GM23338 (cell line): Measurements from ENCODE around the gene NRXN2. TPM values are rescaled to one million over a fixed set of nuclear protein-coding genes. Genes with fewer than 3 reads are reported as not detected.

Experiments used
- ATAC-seq: fragments of 200-7000 bp; cut with Tn5 transposase; 3 replicates; pipeline ENCODE4 v1.9.1; 2020
- DNase-seq: peaks from one replicate; pipeline ENCODE4 v3.0.0-alpha.2; 2015; ENCODE audit warnings: low spot score
- H2AFZ ChIP-seq: fragments of 200-600 bp; sonication (generic); 2 replicates; pipeline ENCODE4 v1.8.0; 2016; ENCODE audit warnings: antibody characterized with exemption, mild to moderate bottlenecking, moderate library complexity
- H3F3A ChIP-seq: fragments of 200-600 bp; sonication (generic); replicated peaks from 2 replicates; pipeline ENCODE4 v1.8.0; 2017; ENCODE audit warnings: antibody characterized with exemption, mixed run types, low read depth
- H3K27ac ChIP-seq: fragments of 200-600 bp; sonication (generic); 2 replicates; pipeline ENCODE4 v1.6.1; 2016; ENCODE audit warnings: low read depth
- H3K27me3 ChIP-seq: fragments of 200-600 bp; sonication (generic); 2 replicates; pipeline ENCODE4 v1.8.0; 2016; ENCODE audit warnings: mild to moderate bottlenecking, mixed run types, moderate library complexity; ENCODE audit not compliant: insufficient read depth
- H3K36me3 ChIP-seq: fragments of 200-600 bp; sonication (generic); 2 replicates; pipeline ENCODE4 v1.8.0; 2016; ENCODE audit warnings: mild to moderate bottlenecking; ENCODE audit not compliant: insufficient read depth
- H3K4me1 ChIP-seq: fragments of 200-600 bp; sonication (generic); 2 replicates; pipeline ENCODE4 v1.8.0; 2016; ENCODE audit warnings: mild to moderate bottlenecking, moderate library complexity; ENCODE audit not compliant: insufficient read depth
- H3K4me2 ChIP-seq: fragments of 200-600 bp; sonication (generic); 2 replicates; pipeline ENCODE4 v1.7.1; 2017; ENCODE audit warnings: mixed run types
- H3K4me3 ChIP-seq: fragments of 200-600 bp; sonication (generic); 2 replicates; pipeline ENCODE4 v1.6.1; 2016; ENCODE audit warnings: mixed run types
- H3K79me2 ChIP-seq: fragments of 200-600 bp; sonication (generic); replicated peaks from 2 replicates; pipeline ENCODE4 v1.8.0; 2017; ENCODE audit warnings: mild to moderate bottlenecking; ENCODE audit not compliant: insufficient read depth
- H3K9me2 ChIP-seq: fragments of 200-600 bp; sonication (generic); 2 replicates; pipeline ENCODE4 v1.8.0; 2017; ENCODE audit not compliant: insufficient read depth
- H4K20me1 ChIP-seq: fragments of 200-600 bp; sonication (generic); replicated peaks from 2 replicates; pipeline ENCODE4 v1.8.0; 2017; ENCODE audit warnings: mild to moderate bottlenecking; ENCODE audit not compliant: insufficient read depth
- H3K27ac Mint-ChIP-seq: 2 replicates; pipeline ENCODE4 v1.8.0; 2020; ENCODE audit warnings: inconsistent platforms, mild to moderate bottlenecking, moderate library complexity, mixed read lengths
- H3K27me3 Mint-ChIP-seq: 3 replicates; pipeline ENCODE4 v1.8.0; 2022; ENCODE audit warnings: low read depth, mild to moderate bottlenecking, moderate library complexity, mixed read lengths, inconsistent platforms; ENCODE audit not compliant: insufficient read depth, poor library complexity
- H3K36me3 Mint-ChIP-seq: 3 replicates; pipeline ENCODE4 v1.8.0; 2021; ENCODE audit warnings: low read depth, mild to moderate bottlenecking, inconsistent platforms, moderate library complexity, mixed read lengths
- H3K4me1 Mint-ChIP-seq: 3 replicates; pipeline ENCODE4 v1.8.0; 2020; ENCODE audit warnings: mild to moderate bottlenecking, inconsistent platforms, mixed read lengths
- H3K4me3 Mint-ChIP-seq: 3 replicates; pipeline ENCODE4 v1.8.0; 2021; ENCODE audit warnings: moderate library complexity, mild to moderate bottlenecking, inconsistent platforms, mixed read lengths
- H3K9me3 Mint-ChIP-seq: 3 replicates; pipeline ENCODE4 v1.8.0; 2020; ENCODE audit warnings: moderate library complexity, mild to moderate bottlenecking, inconsistent platforms, mixed read lengths
- CREB1 ChIP-seq: fragments of 250-450 bp; sonication (Bioruptor Pico); IDR thresholded peaks from 2 replicates; pipeline ENCODE4 v1.5.0; 2020; ENCODE audit warnings: low read depth, mild to moderate bottlenecking, moderate library complexity
- CTCF ChIP-seq, 2 experiments: fragments of 200-600 bp in 1 of 2; sonication (generic) in 1 of 2; conservative IDR thresholded peaks; 2 replicates each; pipeline versions ENCODE4 v1.5.1 to v1.6.1; 2016 to 2017; ENCODE audit warnings: antibody characterized with exemption in 2 of 2, low read depth in 2 of 2, mild to moderate bottlenecking in 2 of 2, moderate library complexity in 1 of 2
- ETS1 ChIP-seq: IDR thresholded peaks from 2 replicates; pipeline ENCODE4 v1.6.1; 2016; ENCODE audit warnings: antibody characterized with exemption
- NANOG ChIP-seq: IDR thresholded peaks from 2 replicates; pipeline ENCODE4 v1.6.1; 2016; ENCODE audit warnings: antibody characterized with exemption, borderline replicate concordance
- POLR2AphosphoS5 ChIP-seq: IDR thresholded peaks from 2 replicates; pipeline ENCODE4 v1.6.1; 2016; ENCODE audit warnings: antibody characterized with exemption, low read depth
- REST ChIP-seq: IDR thresholded peaks from one replicate; pipeline ENCODE4 v1.6.1; 2018; ENCODE audit warnings: antibody characterized with exemption; ENCODE audit not compliant: unreplicated experiment
- ZNF331 ChIP-seq: fragments of 250-450 bp; sonication (Bioruptor Pico); IDR thresholded peaks from 2 replicates; pipeline ENCODE4 v1.5.0; 2020; ENCODE audit warnings: low read depth, mild to moderate bottlenecking, moderate library complexity
- polyA plus RNA-seq: library from polyadenylated mRNA; unstranded; fragments of >200 nt; fragmentation: Nextera tagmentation; extraction: Ambion mirVana; gene quantifications from 2 replicates; pipeline ENCODE4 v1.2.1, GENCODE V29; 2016
- total RNA-seq: library from RNA; depleted of rRNA; stranded (reverse); fragments of >200 nt; shearing (Covaris generic); gene quantifications from 2 replicates; pipeline ENCODE4 v1.2.3, GENCODE V29; 2014
- TF ChIP-seq, protein P1 (sequence below): fragments of 250-450 bp; sonication (Bioruptor Pico); IDR thresholded peaks from 2 replicates; pipeline ENCODE4 v1.5.0; 2020; ENCODE audit warnings: mild to moderate bottlenecking, moderate library complexity

Gene NRXN2
- total and polyA plus RNA-seq, 2 experiments from 2014 or later, result 3.4 to 17.0 TPM

- TF ChIP-seq CTCF (conservative IDR thresholded peaks at IDR 0.05; ENCODE audit: low read depth in 2 of 2), result no peak
- TF ChIP-seq POLR2AphosphoS5, result no peak
- TF ChIP-seq REST, result no peak
- no peak for TF ChIP-seq ETS1
- TF ChIP-seq NANOG, result no peak
These were observed 136.6 kb downstream of the NRXN2 start (continued) for GRCh38 chr11:64586366-64586765.

- Histone ChIP-seq H3K4me1 (no peaks in the 10 kb centered on the region), H4K20me1 (no peaks in the 10 kb centered on the region), H3F3A (no peaks in the 10 kb centered on the region), H2AFZ (no peak overlapping the region), H3K4me3 (no peak overlapping the region), H3K27me3 (no peaks in the 10 kb centered on the region), H3K9me2 (peaks cover 8% of the 10 kb centered on the region; the same call in 1 of the 2 replicates), H3K79me2 (no peaks in the 10 kb centered on the region), H3K27ac (no peak overlapping the region), H3K4me2 (no peak overlapping the region), H3K36me3 (no peaks in the 10 kb centered on the region)
- Mint-ChIP-seq H3K9me3 (peaks cover 13% of the 10 kb centered on the region), H3K27ac (no peak overlapping the region), H3K27me3 (peaks cover 17% of the 10 kb centered on the region), H3K4me1 (no peaks in the 10 kb centered on the region; the same call in 2 of the 3 replicates), H3K36me3 (no peaks in the 10 kb centered on the region), H3K4me3 (no peak overlapping the region)
- ATAC-seq (no peak), DNase-seq (no peak)
- no peak for TF ChIP-seq ZNF331
- TF ChIP-seq, protein P1, sequence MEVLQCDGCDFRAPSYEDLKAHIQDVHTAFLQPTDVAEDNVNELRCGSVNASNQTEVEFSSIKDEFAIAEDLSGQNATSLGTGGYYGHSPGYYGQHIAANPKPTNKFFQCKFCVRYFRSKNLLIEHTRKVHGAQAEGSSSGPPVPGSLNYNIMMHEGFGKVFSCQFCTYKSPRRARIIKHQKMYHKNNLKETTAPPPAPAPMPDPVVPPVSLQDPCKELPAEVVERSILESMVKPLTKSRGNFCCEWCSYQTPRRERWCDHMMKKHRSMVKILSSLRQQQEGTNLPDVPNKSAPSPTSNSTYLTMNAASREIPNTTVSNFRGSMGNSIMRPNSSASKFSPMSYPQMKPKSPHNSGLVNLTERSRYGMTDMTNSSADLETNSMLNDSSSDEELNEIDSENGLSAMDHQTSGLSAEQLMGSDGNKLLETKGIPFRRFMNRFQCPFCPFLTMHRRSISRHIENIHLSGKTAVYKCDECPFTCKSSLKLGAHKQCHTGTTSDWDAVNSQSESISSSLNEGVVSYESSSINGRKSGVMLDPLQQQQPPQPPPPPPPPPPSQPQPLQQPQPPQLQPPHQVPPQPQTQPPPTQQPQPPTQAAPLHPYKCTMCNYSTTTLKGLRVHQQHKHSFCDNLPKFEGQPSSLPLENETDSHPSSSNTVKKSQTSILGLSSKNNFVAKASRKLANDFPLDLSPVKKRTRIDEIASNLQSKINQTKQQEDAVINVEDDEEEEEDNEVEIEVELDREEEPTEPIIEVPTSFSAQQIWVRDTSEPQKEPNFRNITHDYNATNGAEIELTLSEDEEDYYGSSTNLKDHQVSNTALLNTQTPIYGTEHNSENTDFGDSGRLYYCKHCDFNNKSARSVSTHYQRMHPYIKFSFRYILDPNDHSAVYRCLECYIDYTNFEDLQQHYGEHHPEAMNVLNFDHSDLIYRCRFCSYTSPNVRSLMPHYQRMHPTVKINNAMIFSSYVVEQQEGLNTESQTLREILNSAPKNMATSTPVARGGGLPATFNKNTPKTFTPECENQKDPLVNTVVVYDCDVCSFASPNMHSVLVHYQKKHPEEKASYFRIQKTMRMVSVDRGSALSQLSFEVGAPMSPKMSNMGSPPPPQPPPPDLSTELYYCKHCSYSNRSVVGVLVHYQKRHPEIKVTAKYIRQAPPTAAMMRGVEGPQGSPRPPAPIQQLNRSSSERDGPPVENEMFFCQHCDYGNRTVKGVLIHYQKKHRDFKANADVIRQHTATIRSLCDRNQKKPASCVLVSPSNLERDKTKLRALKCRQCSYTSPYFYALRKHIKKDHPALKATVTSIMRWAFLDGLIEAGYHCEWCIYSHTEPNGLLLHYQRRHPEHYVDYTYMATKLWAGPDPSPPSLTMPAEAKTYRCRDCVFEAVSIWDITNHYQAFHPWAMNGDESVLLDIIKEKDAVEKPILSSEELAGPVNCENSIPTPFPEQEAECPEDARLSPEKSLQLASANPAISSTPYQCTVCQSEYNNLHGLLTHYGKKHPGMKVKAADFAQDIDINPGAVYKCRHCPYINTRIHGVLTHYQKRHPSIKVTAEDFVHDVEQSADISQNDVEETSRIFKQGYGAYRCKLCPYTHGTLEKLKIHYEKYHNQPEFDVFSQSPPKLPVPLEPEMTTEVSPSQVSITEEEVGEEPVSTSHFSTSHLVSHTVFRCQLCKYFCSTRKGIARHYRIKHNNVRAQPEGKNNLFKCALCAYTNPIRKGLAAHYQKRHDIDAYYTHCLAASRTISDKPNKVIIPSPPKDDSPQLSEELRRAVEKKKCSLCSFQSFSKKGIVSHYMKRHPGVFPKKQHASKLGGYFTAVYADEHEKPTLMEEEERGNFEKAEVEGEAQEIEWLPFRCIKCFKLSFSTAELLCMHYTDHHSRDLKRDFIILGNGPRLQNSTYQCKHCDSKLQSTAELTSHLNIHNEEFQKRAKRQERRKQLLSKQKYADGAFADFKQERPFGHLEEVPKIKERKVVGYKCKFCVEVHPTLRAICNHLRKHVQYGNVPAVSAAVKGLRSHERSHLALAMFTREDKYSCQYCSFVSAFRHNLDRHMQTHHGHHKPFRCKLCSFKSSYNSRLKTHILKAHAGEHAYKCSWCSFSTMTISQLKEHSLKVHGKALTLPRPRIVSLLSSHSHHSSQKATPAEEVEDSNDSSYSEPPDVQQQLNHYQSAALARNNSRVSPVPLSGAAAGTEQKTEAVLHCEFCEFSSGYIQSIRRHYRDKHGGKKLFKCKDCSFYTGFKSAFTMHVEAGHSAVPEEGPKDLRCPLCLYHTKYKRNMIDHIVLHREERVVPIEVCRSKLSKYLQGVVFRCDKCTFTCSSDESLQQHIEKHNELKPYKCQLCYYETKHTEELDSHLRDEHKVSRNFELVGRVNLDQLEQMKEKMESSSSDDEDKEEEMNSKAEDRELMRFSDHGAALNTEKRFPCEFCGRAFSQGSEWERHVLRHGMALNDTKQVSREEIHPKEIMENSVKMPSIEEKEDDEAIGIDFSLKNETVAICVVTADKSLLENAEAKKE (CRISPR knock-in tag), result no peak
- no peak for TF ChIP-seq CREB1 (CRISPR knock-in tag)
- TF ChIP-seq REST, result no peak
These were observed 137.8 kb downstream of the NRXN2 start for GRCh38 chr11:64585150-64585549.
